Sigmoid colon (tissue), 4 donors: Measurements from ENCODE around the gene ISOC2.

Source experiments
- EP300 ChIP-seq, 4 donors: sonication (generic); formaldehyde crosslinking; IDR thresholded peaks; one replicate each; pipeline ENCODE4 v1.6.1; 2017; ENCODE audit warnings: antibody characterized with exemption in 4 of 4
- POLR2A ChIP-seq, 2 donors: fragments of 450-650 bp; IDR thresholded peaks; one replicate each; pipeline ENCODE4 v1.6.1; 2016; ENCODE audit warnings: antibody characterized with exemption in 2 of 2, mild to moderate bottlenecking in 2 of 2, moderate library complexity in 2 of 2
- POLR2AphosphoS5 ChIP-seq, 4 donors: sonication (generic); formaldehyde crosslinking; IDR thresholded peaks; one replicate each; pipeline ENCODE4 v1.6.1; 2017; ENCODE audit warnings: antibody characterized with exemption in 4 of 4
- TF ChIP-seq, protein P1 (sequence below), 4 experiments: fragments of 450-650 bp in 3 of 4; fragments of 200-600 bp in 1 of 4; IDR thresholded peaks; one replicate each; pipeline ENCODE4 v1.5.1; 2016 to 2019; ENCODE audit warnings: antibody characterized with exemption in 4 of 4, mild to moderate bottlenecking in 3 of 4, moderate library complexity in 2 of 4

DNA sequence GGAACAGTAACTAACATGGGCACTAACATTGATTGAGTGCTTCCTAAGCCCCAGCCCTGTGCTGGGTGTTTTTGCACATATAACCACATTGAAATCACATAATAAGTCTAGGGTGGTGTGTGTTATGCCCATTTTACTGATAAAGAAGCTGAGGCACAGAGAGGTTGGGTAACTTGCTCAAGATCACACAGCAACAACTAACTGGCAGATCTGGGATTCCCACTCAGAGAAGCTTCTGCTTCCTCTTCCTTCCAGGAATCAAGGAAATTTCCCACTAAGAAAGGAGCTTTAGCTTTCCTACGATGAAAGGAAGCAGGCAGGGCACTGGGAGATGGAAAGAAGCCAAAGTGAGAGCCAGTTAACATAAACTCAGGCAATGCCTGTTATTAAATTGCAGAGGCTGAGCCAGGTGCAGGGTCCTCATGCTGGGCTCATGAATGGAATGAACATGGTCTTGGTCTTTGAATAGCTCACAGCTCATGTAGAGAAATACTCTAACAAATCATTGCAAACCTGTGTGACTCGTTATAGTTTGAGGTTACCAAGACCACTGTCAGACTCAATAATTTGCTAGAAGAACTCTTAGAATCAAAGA lies 36.9 kb upstream of the ISOC2 start:
- TF ChIP-seq, protein P1, sequence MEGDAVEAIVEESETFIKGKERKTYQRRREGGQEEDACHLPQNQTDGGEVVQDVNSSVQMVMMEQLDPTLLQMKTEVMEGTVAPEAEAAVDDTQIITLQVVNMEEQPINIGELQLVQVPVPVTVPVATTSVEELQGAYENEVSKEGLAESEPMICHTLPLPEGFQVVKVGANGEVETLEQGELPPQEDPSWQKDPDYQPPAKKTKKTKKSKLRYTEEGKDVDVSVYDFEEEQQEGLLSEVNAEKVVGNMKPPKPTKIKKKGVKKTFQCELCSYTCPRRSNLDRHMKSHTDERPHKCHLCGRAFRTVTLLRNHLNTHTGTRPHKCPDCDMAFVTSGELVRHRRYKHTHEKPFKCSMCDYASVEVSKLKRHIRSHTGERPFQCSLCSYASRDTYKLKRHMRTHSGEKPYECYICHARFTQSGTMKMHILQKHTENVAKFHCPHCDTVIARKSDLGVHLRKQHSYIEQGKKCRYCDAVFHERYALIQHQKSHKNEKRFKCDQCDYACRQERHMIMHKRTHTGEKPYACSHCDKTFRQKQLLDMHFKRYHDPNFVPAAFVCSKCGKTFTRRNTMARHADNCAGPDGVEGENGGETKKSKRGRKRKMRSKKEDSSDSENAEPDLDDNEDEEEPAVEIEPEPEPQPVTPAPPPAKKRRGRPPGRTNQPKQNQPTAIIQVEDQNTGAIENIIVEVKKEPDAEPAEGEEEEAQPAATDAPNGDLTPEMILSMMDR (IDR thresholded peaks at IDR 0.05) = no peak
- TF ChIP-seq EP300 (IDR thresholded peaks at IDR 0.05) = no peak
- TF ChIP-seq POLR2AphosphoS5 (IDR thresholded peaks at IDR 0.05) = no peak
- no peak for TF ChIP-seq POLR2A (IDR thresholded peaks at IDR 0.05)
